Thyroid gland (tissue), 4 donors: Measurements from ENCODE around the gene C1QTNF9B.

Source experiments
- POLR2A ChIP-seq, 2 donors: fragments of 450-650 bp; IDR thresholded peaks; one replicate each; pipeline ENCODE4 v1.6.1; 2017; ENCODE audit warnings: antibody characterized with exemption in 2 of 2, mild to moderate bottlenecking in 2 of 2, moderate library complexity in 1 of 2
- TF ChIP-seq, protein P1 (sequence below), 6 experiments: fragments of 200-600 bp in 3 of 6; fragments of 450-650 bp in 3 of 6; sonication (generic) in 3 of 6; IDR thresholded peaks; one replicate each; pipeline ENCODE4 v1.5.1; 2016 to 2019; ENCODE audit warnings: antibody characterized with exemption in 6 of 6, mild to moderate bottlenecking in 2 of 6, inconsistent platforms in 1 of 6, moderate library complexity in 1 of 6

DNA sequence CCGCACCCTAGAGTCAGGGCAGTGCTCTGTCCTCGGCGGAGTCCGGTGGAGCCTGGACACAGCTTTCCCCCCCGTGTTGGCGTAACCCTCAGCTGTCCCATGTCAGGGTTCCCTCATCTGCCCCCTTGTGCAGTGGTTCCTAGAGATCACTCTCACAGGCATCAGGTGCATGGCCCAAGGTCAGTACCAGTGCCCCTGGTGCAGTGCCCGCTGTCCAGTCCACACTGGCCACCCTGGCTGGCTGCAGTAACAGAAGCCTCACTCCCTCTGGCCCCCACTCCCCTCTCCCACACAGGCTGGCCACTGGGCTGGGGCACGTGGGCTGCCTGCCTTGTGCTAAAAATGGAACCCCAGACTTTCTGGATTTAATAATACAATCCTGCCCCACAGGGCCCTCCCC lies 49.6 kb upstream of the C1QTNF9B start:
- TF ChIP-seq, protein P1, sequence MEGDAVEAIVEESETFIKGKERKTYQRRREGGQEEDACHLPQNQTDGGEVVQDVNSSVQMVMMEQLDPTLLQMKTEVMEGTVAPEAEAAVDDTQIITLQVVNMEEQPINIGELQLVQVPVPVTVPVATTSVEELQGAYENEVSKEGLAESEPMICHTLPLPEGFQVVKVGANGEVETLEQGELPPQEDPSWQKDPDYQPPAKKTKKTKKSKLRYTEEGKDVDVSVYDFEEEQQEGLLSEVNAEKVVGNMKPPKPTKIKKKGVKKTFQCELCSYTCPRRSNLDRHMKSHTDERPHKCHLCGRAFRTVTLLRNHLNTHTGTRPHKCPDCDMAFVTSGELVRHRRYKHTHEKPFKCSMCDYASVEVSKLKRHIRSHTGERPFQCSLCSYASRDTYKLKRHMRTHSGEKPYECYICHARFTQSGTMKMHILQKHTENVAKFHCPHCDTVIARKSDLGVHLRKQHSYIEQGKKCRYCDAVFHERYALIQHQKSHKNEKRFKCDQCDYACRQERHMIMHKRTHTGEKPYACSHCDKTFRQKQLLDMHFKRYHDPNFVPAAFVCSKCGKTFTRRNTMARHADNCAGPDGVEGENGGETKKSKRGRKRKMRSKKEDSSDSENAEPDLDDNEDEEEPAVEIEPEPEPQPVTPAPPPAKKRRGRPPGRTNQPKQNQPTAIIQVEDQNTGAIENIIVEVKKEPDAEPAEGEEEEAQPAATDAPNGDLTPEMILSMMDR (IDR thresholded peaks at IDR 0.05): no peak
- TF ChIP-seq POLR2A (IDR thresholded peaks at IDR 0.05): no peak
